Measurements from ENCODE around the gene ZFAND3. TPM values are rescaled to one million over a fixed set of nuclear protein-coding genes. Genes with fewer than 3 reads are reported as not detected.

Gene ZFAND3
- total and polyA plus RNA-seq, 10 of the 15 experiments (the other 5 are each of a cell fraction or from before 2014, with no cell fraction given) = 0.90 to 34.4 (median 16.3) TPM

DNA sequence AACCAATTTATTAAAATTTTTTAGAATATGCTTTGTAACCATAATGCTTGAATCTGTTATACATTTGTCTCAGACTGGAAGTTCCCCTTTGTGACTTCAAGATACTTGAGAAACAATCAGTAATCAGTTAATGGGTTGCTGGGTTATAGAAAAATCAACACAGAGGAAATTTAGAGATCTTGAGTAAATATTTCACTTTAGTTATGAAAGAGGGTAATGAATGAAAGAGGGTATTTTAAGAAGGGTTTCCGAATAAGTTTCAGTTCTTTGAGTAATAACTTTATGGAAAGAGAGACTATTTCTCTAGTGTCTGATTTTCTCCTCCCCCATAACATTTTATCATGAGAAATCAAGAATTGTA lies 21.4 kb downstream of the ZFAND3 start (continued):
- no peak for TF ChIP-seq ZNF207 (IDR thresholded peaks at IDR 0.05; ENCODE audit: borderline replicate concordance)

DNA sequence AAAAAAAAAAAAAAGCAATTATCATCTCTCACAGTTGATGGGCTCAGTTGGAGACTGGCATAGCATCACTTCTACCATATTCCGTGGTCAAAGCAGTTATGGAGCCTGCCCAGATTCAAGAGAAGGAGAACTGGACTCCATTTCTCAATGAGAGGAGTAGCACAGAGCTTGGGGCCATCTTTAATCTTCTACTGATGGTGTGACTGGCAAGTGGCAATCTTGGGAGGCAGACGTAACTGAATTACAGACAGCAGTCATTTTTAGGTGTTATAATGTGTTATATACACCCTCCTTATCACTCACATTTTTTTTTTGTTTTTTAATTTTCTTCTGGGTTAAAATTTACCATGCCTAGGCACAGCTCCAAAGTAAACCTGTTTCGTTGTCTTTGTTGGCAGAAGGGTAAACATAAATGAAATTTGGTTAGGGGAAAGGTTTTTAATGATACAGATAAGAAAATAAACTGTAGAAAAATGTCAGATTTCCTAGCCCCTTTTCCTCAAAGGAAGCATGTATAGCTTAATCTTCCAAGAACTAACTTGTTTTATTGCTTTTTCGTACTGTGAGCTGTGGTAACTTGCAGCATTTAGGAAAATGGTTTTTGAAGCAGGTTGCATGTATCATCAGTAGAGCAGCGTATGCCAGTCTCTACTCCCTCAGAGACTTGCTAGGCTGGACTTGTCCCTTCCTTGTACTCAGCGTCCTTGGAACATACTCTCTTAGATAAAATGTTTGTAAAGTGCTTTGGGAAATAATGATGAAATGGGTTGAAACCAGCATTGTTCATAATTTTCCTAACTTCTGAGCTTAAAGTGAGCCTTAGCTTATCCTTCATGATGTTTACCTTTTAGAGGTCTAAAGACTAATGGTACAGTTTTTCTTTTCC lies 25.7 kb downstream of the ZFAND3 start:
- no peak overlapping the region for H3K4me3 ChIP-seq
- no peak overlapping the region for H3K9ac ChIP-seq (ENCODE audit: control insufficient read depth, insufficient read depth, low read length)
- 95% methylated on average over 6 of the region's 6 CpGs for WGBS (ENCODE audit: insufficient coverage, insufficient replicate concordance, low lambda C conversion rate, missing lambda C conversion rate)
- H3K36me3 ChIP-seq (ENCODE audit: control insufficient read depth in 2 of 2, insufficient read depth in 2 of 2, low read length in 1 of 2) = peaks cover 0 to 9% of the 10 kb centered on the region in 2 experiments; a peak in 2 of 4 replicates
- no peak for FAIRE-seq
- no peak for DNase-seq (ENCODE audit: low read depth, low spot score)
- no TSS peak for BruUV-seq (replicated peaks)
- in situ Hi-C loops (cut with MboI) (no loop called here), intact Hi-C loops (cut with micrococcal nuclease; ENCODE audit: unreplicated experiment) (no loop called here)
- H4K20me1 ChIP-seq (ENCODE audit: control insufficient read depth, insufficient read depth) = no peaks in the 10 kb centered on the region
- TF ChIP-seq JUND (IDR thresholded peaks at IDR 0.05; ENCODE audit: low read depth, low read length) = no peak
- no peak for TF ChIP-seq LARP7 (IDR thresholded peaks at IDR 0.05)
- TF ChIP-seq MXI1 (IDR thresholded peaks at IDR 0.05; ENCODE audit: low read depth, low read length) = no peak
- TF ChIP-seq POLR2AphosphoS2 (IDR thresholded peaks at IDR 0.05; ENCODE audit: low read depth, low read length) = no peak
- TF ChIP-seq NR2C2 (IDR thresholded peaks at IDR 0.05; ENCODE audit: borderline replicate concordance, control insufficient read depth, insufficient read length, low read depth) = no peak
- TF ChIP-seq BRCA1 (IDR thresholded peaks at IDR 0.05; ENCODE audit: low read depth, low read length) = no peak
- no peak for TF ChIP-seq NFIC (IDR thresholded peaks at IDR 0.05; ENCODE audit: low read depth, low read length)
- no peak for TF ChIP-seq SRF (IDR thresholded peaks at IDR 0.05; ENCODE audit: low read depth in 2 of 2, low read length in 2 of 2)
- no peak for TF ChIP-seq MEF2A (IDR thresholded peaks at IDR 0.05; ENCODE audit: insufficient read depth, low read depth, low read length)
- TF ChIP-seq WRNIP1 (IDR thresholded peaks at IDR 0.05; ENCODE audit: borderline replicate concordance, low read depth, low read length) = no peak
- TF ChIP-seq CEBPB (IDR thresholded peaks at IDR 0.05; ENCODE audit: borderline replicate concordance in 1 of 2, low read depth in 2 of 2, low read length in 2 of 2) = no peak
- no peak for TF ChIP-seq ZNF384 (IDR thresholded peaks at IDR 0.05; ENCODE audit: borderline replicate concordance, low read depth, low read length)
- TF ChIP-seq, protein P1, sequence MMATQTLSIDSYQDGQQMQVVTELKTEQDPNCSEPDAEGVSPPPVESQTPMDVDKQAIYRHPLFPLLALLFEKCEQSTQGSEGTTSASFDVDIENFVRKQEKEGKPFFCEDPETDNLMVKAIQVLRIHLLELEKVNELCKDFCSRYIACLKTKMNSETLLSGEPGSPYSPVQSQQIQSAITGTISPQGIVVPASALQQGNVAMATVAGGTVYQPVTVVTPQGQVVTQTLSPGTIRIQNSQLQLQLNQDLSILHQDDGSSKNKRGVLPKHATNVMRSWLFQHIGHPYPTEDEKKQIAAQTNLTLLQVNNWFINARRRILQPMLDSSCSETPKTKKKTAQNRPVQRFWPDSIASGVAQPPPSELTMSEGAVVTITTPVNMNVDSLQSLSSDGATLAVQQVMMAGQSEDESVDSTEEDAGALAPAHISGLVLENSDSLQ (IDR thresholded peaks at IDR 0.05) = no peak
- TF ChIP-seq ETV6 (conservative IDR thresholded peaks at IDR 0.05 in 1 of 2, IDR thresholded peaks at IDR 0.05 in 1 of 2; ENCODE audit: borderline replicate concordance in 1 of 2, low read depth in 1 of 2) = no peak
- TF ChIP-seq RAD51 (IDR thresholded peaks at IDR 0.05) = no peak
- TF ChIP-seq, protein P2, sequence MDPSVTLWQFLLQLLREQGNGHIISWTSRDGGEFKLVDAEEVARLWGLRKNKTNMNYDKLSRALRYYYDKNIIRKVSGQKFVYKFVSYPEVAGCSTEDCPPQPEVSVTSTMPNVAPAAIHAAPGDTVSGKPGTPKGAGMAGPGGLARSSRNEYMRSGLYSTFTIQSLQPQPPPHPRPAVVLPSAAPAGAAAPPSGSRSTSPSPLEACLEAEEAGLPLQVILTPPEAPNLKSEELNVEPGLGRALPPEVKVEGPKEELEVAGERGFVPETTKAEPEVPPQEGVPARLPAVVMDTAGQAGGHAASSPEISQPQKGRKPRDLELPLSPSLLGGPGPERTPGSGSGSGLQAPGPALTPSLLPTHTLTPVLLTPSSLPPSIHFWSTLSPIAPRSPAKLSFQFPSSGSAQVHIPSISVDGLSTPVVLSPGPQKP (IDR thresholded peaks at IDR 0.05; ENCODE audit: low read depth, low read length) = no peak
- ChIA-PET CTCF (interaction anchor here (0.6 to 2.7 kb wide), 7 partner anchors 13 to 1215 kb away, joined by 3 to 21 read pairs (median 4); no protein-coding TSS in a partner anchor), POLR2A (interaction anchor here (0.5 to 1.3 kb wide), 5 partner anchors 14 to 78 kb away, joined by 3 to 11 read pairs (median 3); no protein-coding TSS in a partner anchor), RAD21 (ENCODE audit: unreplicated experiment) (interaction anchor here (0.7 to 1.4 kb wide), 5 partner anchors 9 to 72 kb away, joined by 3 to 5 read pairs (median 5); no protein-coding TSS in a partner anchor), SMC1A (ENCODE audit: uncharacterized antibody, unreplicated experiment) (interaction anchor here (0.9 to 5.0 kb wide), 10 partner anchors 9 to 188 kb away, joined by 3 to 28 read pairs (median 4); no protein-coding TSS in a partner anchor)
- no peak overlapping the region for H3K27ac ChIP-seq (ENCODE audit: control insufficient read depth, insufficient read depth)
- no peak overlapping the region for H2AFZ ChIP-seq (ENCODE audit: control insufficient read depth, low read depth, low read length)
- ATAC-seq = no peak
- peaks cover 65% of the 10 kb centered on the region for H3K79me2 ChIP-seq (ENCODE audit: control insufficient read depth, insufficient read depth, low read length)
- H3K4me1 ChIP-seq (ENCODE audit: control insufficient read depth, insufficient read depth, low read length) = peaks cover 4% of the 10 kb centered on the region
- no peak overlapping the region for H3K4me2 ChIP-seq (ENCODE audit: control insufficient read depth, insufficient read depth)
- no peaks in the 10 kb centered on the region for H3K27me3 ChIP-seq (replicated peaks in 1 of 2; ENCODE audit: control insufficient read depth in 2 of 2, insufficient read depth in 2 of 2, low read length in 1 of 2)
- no peaks in the 10 kb centered on the region for H3K9me3 ChIP-seq (replicated peaks; ENCODE audit: control insufficient read depth, insufficient read depth, low read length)
